AML-193 (cell line): ENCODE results near the gene PDXDC1.
"Not testable (repeated sequence)": the region's sequence is repeated elsewhere in the genome, so short reads cannot be mapped to it uniquely, and the experiment has no call there.

Experiments used
- DNase-seq, 2 experiments: peaks; one replicate each; lab custom pipeline; 2025; lab: John Stamatoyannopoulos, UW

The PDXDC1 gene

DNA sequence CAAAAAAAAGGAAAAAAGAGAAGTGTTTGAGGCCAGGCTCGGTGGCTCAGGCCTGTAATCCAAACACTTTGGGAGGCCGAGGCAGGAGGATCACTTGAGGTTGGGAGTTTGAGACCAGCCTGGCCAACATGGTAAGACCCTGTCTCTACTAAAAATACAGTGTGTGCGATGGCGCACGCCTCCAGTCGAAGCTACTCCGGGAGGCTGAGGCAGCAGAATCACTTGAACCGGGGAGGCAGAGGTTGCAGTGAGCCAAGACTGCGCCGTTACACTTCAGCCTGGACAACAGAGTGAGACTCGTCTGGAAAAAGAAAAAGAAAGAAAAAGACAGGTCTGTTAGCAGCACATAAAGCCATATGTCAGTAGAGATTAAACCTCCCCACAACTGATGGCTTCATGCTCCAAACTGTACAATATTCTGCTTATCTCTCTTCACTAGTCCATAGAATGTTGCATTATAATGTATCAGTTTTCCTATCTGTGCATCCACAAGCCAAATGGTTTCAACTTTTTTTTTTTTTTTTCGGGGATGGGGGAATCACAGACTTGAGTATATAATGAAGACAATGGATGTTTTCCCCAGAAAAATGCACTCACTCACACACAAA, 3.1 kb upstream of the PDXDC1 start:
- not testable (repeated sequence) for DNase-seq

DNA sequence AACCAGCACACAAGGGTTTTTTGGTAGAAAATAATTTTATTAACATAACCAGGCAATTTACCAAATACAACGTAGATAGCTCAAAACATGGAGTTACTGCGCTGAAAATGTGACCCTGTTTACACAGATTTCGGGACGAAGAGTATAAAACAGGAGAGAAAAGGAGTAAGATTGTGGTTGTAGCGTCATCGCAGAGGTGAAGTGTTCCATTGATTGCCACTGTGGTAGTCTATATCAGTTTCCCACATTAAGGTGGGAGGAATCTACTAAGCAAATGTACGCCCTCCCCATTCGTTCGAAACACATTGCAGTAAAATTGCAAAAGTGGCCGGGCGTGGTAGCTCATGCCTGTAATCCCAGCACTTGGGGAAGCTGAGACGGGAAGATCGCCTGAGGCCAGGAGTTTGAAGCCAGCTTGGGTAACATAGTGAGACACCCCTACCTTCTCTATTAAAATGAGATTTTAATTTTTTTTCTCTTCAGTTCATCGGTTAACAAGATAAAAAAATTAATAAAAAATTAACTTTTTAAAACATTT, 972 bp upstream of the PDXDC1 start:
- DNase-seq: not testable (repeated sequence)

DNA sequence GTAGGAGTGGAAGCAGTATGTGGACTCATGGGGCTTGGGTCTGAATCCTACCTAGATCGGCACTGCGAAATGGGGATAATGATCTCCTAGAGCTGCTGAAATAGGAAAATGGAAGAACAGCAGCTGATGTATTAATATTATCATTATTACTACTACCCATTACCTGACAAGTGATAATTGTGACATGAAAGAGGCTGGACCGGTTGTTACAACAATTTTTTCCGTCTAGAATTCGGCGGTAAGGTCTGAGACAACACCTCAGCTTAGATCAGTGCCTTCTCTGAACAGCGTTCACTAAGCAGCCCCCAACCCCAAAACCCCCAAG, 533 bp upstream of the PDXDC1 start:
- not testable (repeated sequence) for DNase-seq

DNA sequence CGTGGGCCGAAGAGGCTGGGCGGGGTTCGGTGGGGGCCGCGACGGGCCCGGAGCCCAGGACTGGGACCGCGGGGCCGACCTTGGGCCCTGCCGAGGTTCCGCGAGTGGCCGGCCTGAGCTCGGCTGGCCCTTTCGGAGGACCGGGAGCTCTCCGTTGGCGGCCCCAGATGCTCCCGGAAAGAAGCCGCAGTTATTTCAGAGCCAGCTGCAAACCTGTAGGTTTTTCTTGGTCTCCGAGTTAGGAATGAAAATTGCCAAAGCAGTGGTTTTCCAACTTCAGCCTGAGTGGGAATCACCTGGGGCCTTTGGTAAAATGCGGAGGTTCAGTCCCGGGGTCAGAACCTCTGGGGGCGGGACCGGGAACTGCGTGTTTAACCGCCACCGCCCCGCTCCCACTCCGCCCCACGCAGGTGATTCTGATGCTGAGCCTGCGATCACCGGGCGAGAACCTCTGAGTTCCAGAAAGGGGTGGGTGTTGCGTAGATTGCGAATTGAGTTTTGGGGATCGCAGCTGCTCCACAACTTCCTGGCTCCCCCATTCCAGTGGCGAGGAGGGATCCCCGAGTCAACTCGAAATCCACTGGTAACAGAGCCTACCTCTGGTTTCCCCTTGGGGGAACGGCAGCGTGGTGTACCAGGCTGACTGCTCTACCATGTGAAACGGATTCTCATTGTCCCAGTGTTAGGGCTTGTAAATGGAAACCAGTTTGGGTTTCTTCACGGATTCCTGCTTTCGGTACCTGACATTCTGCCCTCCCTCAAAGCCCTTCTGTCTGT, 780 bp downstream of the PDXDC1 start:
- not testable (repeated sequence) for DNase-seq

DNA sequence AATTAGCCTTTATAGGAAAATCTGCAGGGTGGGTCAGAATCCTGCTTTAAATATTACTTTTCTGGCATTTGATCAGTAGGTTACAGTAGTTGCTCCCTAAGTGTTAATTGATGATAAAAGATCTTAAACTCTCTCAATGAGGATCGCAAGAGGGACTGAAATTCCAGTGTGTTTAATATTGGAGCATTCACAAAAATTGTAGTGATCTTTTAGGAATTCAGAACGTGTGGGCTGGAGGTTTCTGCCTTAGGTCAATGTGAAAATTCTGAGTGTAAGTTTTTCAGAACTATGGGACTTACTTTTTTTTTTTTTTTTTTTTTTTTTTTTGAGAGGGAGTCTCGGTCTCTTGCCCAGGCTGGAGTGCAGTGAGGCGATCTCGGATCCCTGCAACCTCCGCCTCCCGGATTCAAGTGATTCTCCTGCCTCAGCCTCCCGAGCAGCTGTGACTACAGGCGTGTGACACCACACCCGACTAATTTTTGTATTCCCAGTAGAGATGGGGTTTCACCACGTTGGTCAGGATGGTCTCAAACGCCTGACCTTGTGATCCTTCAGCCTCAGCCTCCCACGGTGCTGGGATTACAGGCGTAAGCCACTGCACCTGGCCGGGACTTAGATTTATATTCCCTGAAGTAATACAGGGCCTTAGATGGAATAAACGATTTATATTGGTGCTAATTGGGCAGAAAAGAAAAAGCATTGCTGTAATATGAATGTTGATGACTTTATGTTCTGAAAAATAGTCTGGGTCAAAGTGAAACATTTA, 2.3 kb downstream of the PDXDC1 start:
- DNase-seq: not testable (repeated sequence)

DNA sequence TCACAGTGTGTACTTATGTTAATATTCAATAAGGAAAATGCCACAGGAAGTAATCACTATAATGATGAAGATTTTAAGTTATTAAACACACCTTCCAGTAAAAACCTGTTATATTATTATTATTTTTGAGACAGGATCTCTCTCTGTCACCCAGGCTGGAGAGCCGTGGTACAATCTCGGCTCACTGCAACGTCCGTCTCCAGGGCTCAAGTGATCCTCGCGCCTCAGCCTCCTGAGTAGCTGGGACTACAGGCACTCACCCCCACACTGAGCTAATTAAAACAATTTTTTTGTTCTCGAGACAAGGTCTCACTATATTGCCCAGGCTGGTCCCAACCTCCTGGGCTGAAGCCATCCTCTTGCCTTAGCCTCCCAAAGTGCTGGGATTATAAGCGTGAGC, 3.5 kb downstream of the PDXDC1 start:
- not testable (repeated sequence) for DNase-seq

DNA sequence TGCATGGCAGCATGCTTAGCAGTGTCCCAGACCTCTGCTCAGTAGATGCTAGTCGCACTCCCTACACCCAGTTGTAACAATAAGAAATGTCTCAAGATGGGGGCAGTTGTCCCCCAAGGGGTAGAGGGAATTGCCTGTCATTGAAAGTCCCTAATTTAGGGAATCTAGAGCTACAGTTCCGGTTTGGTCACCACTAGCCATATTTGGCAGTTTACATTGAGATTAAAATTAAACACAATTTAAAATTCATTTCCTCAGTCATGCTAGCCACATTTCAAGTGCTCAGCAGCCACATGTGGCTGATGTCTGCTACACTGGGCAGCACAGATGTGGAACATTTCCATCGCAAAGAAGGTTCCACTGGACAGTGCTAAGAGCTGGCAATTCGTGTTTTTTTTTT, 4.1 kb downstream of the PDXDC1 start:
- not testable (repeated sequence) for DNase-seq

DNA sequence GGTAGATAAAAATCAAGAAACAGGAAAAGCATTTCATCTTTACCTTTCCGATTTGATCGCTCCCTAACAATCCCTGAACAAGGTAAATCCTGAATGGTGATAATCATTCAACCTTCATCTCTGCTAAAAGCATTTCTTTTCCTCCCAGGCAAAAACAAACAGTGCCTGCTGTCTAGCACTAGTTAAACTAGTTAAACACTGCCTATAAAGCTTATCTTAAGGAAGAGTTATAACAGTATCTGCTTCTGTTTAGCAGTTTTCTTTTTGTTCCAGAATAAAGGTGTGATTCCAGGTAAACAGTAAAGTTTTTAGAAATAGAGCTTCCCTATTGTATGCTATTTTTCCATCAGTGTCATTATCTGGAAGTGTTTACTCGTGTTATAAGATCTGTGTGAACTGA, 6.4 kb downstream of the PDXDC1 start:
- DNase-seq: not testable (repeated sequence)

DNA sequence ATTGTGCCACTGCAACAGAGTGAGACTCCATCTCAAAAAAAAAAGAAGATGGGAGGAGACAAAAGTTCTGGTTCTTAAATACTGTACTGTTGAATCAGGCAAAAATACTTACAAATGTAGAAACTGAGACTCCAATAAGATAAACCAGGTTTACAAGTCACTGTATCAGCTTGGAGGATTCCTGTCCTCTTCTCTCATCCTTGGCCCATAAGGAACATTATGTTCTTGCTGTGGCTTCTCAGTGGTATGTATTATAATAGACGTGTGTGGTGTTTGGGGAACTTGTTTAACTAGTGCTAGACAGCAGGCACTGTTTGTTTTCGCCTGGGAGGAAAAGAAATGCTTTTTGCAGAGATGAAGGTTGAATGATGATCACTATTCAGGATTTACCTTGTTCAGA, 7.7 kb downstream of the PDXDC1 start:
- not testable (repeated sequence) for DNase-seq

DNA sequence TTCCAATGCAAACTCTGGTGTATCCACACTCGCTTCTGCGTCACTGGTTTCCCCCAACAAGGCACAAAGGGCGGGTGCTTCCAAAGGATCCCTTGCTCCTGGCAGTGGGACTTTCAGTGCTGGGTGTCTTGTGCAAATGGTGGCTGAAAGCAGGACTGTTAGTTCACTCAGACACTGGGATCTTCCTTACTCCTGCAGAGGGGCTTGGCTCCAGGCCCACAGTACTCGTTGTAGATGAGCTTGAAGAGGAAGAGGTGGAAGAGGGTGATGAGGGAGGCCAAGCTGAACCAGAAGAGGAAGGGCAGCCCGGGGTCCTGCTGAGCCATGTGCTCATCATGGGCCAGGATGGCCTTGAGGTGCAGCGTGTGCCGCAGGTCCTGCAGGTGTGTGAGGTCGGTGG, 13.3 kb downstream of the PDXDC1 start:
- DNase-seq: not testable (repeated sequence)

DNA sequence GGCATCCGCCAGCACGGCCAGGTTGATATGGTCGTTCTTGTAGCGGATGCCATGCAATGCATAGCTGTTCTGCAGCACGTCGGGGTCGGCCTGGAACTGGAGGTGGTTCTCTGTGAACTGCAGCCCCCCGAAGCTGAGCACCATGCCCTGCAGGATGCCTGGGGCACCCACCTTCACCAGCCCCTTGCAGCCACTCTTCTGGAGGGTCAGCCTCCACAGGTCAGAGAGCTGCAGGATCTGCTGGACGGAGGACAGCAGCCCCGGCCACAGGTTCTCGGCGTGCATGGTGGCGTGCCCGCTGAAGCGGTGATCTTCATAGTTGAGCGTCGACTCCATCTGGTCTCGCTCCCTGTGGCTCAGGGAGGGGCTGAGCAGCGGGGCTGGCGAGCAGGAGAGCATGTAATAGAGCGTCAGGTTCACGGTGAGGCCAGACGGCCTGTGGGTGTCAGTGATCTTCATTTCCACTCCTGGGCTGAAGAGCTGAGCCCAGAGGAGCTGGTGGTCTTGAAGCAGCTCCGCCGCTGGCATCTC, 13.9 kb downstream of the PDXDC1 start:
- not testable (repeated sequence) for DNase-seq

DNA sequence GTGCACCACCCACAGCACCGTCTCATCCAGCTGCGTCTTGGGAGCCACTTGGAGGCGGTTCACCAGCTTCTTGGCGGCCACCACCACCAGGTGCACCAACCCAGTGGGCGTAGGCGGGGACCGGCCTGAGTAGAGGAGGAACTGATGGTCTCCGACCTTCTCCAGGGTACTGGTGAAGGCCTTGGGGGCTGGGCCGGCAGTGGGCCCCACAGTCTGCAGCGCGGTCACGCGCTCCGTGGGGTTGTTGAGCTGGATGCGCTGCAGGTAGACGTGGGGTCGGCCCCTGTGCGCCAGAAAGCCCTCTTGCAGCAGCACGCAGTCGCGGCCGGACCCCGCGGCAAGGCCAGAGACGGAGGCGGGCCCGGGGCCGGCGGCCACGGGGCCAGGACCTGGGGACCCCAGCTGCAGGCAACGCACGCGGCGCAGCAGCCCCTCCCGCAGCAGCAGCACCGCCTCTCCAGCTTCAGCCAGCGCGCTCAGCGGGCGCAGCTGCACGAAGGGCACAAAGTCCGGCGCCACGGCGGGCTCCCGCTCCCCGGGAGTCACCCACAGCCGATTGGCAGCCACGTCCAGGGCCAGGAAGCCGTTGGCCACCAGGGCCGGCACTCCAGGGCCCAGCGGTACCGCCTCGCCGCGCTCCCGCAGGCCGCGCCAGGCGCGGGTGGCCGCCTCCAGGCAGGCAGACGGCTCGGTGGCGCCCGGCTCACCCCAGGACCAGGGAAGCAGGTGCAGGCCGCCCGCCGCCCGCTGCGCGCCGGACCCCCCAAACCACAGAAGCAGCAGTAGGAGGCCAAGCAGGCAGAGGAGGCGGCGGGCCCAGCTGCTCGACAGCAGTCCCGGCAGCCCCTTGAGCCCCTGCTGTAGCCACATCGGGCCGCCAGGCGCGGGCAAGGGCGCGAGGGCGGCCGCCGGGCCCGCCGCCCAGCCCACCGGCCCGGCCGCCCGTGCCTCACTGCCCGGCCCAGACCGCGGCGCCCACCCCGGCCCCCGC, 14.8 kb downstream of the PDXDC1 start:
- DNase-seq: not testable (repeated sequence)

DNA sequence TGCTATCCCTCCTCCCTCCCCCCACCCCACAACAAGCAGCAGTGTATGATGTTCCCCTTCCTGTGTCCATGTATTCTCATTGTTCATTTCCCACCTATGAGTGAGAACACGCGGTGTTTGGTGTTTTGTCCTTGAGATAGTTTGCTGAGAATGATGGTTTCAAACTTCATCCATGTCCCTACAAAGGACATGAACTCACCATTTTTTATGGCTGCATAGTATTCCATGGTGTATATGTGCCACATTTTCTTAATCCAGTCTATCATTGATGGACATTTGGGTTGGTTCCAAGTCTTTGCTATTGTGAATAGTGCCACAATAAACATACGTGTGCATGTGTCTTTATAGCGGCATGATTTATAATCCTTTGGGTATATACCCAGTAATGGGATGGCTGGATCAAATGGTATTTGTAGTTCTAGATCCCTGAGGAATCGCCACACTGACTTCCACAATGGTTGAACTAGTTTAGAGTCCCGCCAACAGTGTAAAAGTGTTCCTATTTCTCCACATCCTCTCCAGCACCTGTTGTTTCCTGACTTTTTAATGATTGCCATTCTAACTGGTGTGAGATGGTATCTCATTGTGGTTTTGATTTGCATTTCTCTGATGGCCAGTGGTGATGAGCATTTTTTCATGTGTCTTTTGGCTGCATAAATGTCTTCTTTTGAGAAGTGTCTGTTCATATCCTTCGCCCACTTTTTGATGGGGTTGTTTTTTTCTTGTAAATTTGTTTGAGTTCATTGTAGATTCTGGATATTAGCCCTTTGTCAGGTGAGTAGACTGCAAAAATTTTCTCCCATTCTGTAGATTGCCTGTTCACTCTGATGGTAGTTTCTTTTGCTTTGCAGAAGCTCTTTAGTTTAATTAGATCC, 18.7 kb downstream of the PDXDC1 start:
- DNase-seq: not testable (repeated sequence)

DNA sequence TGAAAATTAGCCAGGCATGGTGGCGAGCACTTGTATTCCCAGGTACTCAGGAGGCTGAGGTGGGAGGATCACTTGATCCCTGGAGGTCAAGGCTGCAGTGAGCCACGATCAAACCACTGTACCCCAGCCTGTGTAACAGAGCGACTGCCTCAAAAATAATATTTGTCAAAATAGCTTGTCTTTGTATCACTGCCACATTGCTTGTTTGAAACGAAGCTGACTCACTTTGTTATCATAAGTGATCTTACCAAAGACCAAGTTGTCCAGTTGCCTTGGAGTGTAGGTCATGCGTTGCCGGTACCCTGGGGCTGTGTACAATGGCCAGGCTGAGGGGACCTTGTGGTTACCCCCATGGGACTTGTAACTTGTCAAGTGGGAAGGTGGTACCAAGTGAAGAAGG, 21.9 kb downstream of the PDXDC1 start:
- not testable (repeated sequence) for DNase-seq

DNA sequence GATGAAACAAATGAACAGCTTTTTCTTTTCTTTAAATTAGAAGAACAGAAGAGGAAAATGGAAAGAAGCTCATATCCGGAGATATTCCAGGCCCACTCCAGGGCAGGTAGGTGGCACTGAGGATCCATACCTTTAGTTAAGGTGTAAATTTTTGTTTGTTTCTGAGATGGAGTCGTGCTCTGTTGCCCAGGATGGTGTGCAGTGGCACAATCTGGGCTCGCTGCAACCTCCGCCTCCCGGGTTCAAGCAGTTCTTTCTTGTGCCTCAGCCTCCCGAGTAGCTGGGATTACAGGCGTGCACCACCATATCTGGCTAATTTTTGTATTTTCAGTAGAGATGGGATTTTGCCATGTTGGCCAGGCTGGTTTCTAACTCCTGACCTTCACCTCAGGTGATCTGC, 23.5 kb downstream of the PDXDC1 start:
- not testable (repeated sequence) for DNase-seq

DNA sequence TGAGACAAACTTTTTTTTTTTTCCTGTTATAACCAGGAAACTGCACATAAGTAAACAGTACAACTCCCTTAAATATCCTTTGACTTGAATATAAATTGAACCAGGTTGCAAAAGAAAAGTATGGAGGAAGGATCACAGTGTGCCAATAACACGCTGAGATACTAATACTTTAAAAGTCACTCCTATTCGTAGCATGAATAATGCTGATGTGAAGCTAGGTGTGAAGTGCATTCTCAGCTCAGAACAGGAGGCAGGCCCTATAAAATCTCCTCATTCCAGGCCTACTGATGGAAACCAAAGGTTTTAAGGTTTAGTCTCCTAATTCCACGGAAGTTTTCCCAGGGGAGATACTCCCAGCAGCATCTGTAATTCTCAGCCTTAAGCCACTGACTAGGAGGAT, 25.0 kb downstream of the PDXDC1 start:
- DNase-seq: not testable (repeated sequence)

DNA sequence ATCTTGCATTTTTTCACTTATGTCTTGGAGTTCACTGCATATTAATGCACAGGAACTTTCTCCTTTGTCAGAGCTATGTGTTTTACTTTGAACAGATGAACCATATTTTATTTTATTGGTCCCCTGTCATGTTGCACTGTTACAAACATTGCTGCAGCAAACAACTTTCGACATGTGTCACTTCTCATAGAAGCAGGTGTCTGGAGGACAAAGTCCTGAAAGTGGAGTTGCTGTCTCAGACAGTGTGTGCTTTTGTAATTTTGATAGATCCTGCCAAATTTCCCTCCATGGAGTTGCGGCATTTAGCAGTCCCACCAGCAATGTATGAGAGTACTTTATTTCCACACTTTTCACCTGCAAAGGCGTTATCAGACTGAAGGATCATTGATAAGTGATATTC, 27.6 kb downstream of the PDXDC1 start:
- not testable (repeated sequence) for DNase-seq

DNA sequence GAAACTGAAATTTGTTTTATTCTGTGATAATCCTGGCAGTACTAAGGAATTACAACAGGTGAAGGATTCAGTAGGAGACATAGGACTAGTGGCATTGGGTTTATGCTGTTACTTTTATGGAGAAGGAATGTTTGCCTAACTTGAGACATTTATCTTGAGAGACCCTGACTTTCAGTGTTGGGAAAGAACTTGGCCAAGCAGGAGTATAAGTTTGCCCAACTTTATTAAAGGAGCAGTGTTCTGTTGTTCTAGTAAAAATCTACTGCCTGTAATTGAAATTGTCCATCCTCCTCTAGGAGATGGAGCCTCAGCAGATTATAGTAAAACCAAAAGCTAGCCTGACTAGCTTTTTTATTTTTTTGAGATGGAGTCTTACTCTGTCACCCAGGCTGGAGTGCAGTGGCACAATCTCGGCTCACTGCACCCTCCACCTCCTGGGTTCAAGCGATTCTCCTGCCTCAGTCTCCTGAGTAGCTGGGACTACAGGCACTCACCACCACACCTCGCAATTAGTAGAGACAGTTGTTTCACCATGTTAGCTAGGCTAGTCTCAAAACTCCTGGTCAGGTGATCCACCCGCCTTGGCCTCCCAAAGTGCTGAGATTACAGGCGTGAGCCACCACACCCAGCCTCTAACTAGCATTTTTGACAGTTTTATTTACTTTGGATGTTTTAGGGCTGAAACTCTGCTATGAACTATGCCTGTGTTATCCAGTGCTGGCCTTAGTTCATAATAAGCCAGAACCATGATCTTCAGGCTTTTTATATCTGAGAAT, 30.7 kb downstream of the PDXDC1 start:
- DNase-seq: not testable (repeated sequence)

DNA sequence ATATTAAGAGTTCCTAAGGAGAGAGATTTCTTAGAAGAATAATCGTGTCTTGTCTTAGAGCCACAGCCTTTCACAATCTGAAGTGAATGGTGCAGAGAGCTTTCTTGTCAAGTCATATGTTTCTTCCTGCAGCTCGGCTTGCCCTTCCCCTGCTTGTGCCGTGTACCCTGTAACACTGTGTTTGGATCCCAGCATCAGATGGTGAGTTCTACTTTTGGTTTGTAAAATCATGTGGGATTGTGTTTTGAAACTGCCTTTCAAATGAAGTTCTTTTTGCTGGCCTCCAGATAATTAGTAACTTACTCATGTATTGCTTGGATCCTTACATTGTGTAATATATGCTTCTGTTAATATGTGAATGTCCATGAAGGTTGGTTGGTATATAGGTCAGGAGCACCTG, 33.8 kb downstream of the PDXDC1 start:
- DNase-seq: not testable (repeated sequence)
